HG03342 (cell line): Measurements from ENCODE around the gene EFNB3.

Experiments used
- ATAC-seq: cut with Tn5 transposase; IDR thresholded peaks from one replicate; pipeline ENCODE4 v1.9.1; 2021; ENCODE audit warnings: mild to moderate bottlenecking, moderate library complexity; ENCODE audit not compliant: unreplicated experiment

EFNB3 gene

GRCh38 chr17:7716901-7717755, 12.1 kb downstream of the EFNB3 start, which contains the start of gene DNAH2:
Gene DNAH2, plus strand, starts transcription at chr17:7717744. Its CDS starts 1,991 bp downstream, at chr17:7719735.
- no peak for ATAC-seq

- ATAC-seq, result no peak
Measured at GRCh38 chr17:7717756-7718350, 12.9 kb downstream of the EFNB3 start.

- no peak for ATAC-seq
Measured at GRCh38 chr17:7719661-7720060, 14.7 kb downstream of the EFNB3 start.

- no peak for ATAC-seq
Measured at GRCh38 chr17:7720125-7720524, 15.1 kb downstream of the EFNB3 start.

GRCh38 chr17:7721612-7722011, 16.6 kb downstream of the EFNB3 start:
- ATAC-seq, result no peak

- no peak for ATAC-seq
Measured at GRCh38 chr17:7727886-7728285, 22.9 kb downstream of the EFNB3 start.

- ATAC-seq, result no peak
Measured at GRCh38 chr17:7729816-7730215, 24.8 kb downstream of the EFNB3 start.

GRCh38 chr17:7732981-7733539, 28.1 kb downstream of the EFNB3 start:
- no peak for ATAC-seq

- ATAC-seq, result no peak
Measured at GRCh38 chr17:7737601-7738000, 32.6 kb downstream of the EFNB3 start.

GRCh38 chr17:7739746-7740145, 34.7 kb downstream of the EFNB3 start:
- no peak for ATAC-seq

GRCh38 chr17:7740481-7741001, 35.5 kb downstream of the EFNB3 start:
- no peak for ATAC-seq

GRCh38 chr17:7742729-7743128, 37.7 kb downstream of the EFNB3 start:
- ATAC-seq, result no peak

GRCh38 chr17:7744416-7744815, 39.4 kb downstream of the EFNB3 start:
- no peak for ATAC-seq

- ATAC-seq, result no peak
Measured at GRCh38 chr17:7745748-7746470, 40.9 kb downstream of the EFNB3 start.

GRCh38 chr17:7747635-7748071, 42.7 kb downstream of the EFNB3 start:
- no peak for ATAC-seq

- no peak for ATAC-seq
Measured at GRCh38 chr17:7748076-7748775, 43.2 kb downstream of the EFNB3 start.

GRCh38 chr17:7750321-7750821, 45.4 kb downstream of the EFNB3 start:
- no peak for ATAC-seq

- no peak for ATAC-seq
Measured at GRCh38 chr17:7754656-7755055, 49.7 kb downstream of the EFNB3 start.

- no peak for ATAC-seq
Measured at GRCh38 chr17:7755095-7755890, 50.3 kb downstream of the EFNB3 start.
